Measurements from ENCODE around the gene PRTG.
"Not testable (repeated sequence)": the region's sequence is repeated elsewhere in the genome, so short reads cannot be mapped to it uniquely, and the experiment has no call there.

DNA sequence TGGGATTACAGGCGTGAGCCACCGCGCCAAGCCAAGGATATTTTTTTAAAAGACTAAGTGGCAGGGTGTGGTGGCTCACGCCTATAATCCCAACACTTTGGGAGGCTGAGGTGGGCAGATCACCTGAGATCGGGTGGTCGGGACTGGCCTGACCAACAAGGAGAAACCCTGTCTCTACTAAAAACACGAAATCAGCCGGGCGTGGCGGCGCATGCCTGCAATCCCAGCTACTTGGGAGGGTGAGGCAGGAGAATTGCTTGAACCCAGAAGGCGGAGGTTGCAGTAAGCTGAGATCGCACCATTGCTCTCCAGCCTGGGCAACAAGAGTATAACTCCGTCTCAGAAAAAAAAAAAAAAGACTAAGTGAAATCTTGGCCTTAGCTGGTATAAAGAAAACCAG is 49.8 kb downstream of the PRTG start:
- TF ChIP-seq, protein P1, sequence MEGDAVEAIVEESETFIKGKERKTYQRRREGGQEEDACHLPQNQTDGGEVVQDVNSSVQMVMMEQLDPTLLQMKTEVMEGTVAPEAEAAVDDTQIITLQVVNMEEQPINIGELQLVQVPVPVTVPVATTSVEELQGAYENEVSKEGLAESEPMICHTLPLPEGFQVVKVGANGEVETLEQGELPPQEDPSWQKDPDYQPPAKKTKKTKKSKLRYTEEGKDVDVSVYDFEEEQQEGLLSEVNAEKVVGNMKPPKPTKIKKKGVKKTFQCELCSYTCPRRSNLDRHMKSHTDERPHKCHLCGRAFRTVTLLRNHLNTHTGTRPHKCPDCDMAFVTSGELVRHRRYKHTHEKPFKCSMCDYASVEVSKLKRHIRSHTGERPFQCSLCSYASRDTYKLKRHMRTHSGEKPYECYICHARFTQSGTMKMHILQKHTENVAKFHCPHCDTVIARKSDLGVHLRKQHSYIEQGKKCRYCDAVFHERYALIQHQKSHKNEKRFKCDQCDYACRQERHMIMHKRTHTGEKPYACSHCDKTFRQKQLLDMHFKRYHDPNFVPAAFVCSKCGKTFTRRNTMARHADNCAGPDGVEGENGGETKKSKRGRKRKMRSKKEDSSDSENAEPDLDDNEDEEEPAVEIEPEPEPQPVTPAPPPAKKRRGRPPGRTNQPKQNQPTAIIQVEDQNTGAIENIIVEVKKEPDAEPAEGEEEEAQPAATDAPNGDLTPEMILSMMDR (IDR thresholded peaks at IDR 0.05): not testable (repeated sequence)
- not testable (repeated sequence) for TF ChIP-seq POLR2A (IDR thresholded peaks at IDR 0.05)
